ENCODE results near the gene ZNF513. TPM values are rescaled to one million over a fixed set of nuclear protein-coding genes. Genes with fewer than 3 reads are reported as not detected.
A peak's percentile ranks its signal among the peaks of the same experiment; 100 is the strongest.

Gene ZNF513
- polyA plus RNA-seq, 2 of the 4 experiments (the other 2 are of a cell fraction): 10.8 to 22.7 TPM

DNA sequence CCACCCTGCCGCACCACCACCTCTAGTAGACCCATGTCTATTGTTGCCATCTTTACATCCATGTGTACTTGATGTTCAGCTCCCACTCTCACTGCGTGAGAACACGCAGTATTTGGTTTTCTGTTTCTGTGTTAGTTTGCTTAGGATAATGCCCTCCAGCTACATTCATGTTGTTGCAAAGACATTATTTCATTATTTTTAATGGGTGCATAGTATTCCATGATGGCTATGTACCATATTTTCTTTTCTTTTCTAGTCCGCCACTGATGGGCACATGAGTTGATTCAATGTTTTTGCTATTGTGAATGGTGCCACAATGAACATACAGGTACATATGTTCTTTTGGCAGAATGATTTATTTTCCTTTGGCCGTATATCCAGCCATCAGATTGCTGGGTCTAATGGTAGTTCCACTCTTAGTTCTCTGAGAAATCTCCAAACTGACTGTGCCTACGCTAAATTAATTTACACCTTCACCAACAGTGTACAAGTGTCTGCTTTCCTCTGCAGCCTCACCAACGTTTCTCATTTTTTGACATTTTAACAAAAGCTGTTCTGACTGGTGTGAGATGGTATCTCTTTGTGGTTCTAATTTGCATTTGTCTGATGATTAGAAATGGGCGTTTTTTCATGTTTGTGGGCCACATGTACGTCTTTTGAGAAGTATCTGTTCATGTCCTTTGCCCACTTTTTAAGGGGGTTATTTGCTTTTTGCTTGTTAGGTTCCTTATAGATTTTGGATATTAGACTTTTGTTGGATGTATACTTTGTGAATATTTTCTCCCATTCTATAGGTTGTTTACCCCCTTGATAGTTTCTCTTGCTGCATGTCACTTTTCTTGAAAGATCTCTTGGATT is 10.5 kb upstream of the ZNF513 start:
- POLR2A ChIA-PET: no interaction called here
- FAIRE-seq (no peak), ATAC-seq (no peak), DNase-seq (ENCODE audit: low read depth in 1 of 2, low spot score in 1 of 2) (no peak)
- TF ChIP-seq KDM5A (IDR thresholded peaks at IDR 0.05) (no peak), RCOR1 (IDR thresholded peaks at IDR 0.05; ENCODE audit: low read depth, low read length) (no peak), HOXA7 (CRISPR knock-in tag; IDR thresholded peaks at IDR 0.05) (no peak), ZFP36 (IDR thresholded peaks at IDR 0.05; ENCODE audit: borderline replicate concordance, partially characterized antibody) (no peak)
- Histone ChIP-seq H3K4me1 (no peaks in the 10 kb centered on the region), H3K4me2 (no peak overlapping the region), H3K27ac (no peak overlapping the region), H3K4me3 (no peak overlapping the region), H3K9me3 (no peaks in the 10 kb centered on the region)
- CTCF ChIA-PET: interaction anchor here (1.0 kb wide), 1 partner anchor 292 kb away, joined by 5 read pairs; no protein-coding TSS in a partner anchor
- WGBS (ENCODE audit: missing lambda C conversion rate): 95% methylated on average over 9 of the region's 9 CpGs

DNA sequence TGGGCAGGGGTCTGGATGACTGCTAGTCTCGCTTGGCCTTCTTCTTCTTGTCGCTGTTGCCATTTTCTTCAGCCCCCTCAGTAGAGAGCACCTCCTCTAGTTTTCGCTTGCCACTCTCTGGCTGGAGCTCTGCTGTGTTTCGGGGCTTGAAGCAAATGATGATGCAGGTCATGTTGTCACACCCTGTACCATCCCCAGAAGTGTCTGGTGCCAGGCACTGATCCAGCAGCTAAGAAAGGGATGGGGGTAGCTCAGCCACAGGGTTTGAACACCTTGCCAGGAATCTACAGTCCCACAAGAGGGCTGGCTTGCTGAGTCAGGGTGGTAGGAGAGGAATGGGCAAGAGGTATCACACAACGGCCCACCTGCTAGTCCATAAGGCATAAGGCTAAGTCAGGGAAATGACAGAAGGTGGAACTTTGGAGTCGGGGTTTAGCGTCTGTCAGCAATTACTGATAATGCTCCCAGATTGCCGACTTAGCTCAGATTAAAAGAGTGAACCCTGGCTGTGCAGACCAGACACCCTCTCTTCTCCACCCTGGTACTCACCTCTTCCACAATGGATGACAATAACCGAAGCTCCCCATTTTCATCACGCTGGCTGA is 1.1 kb upstream of the ZNF513 start:
- no peak for DNase-seq (ENCODE audit: low read depth in 1 of 2, low spot score in 1 of 2)
- H3K9me3 ChIP-seq: no peaks in the 10 kb centered on the region
- no peak for FAIRE-seq
- peaks cover 24% of the 10 kb centered on the region for H3K4me1 ChIP-seq
- no peak overlapping the region; the same call in 2 of the 3 replicates for H3K4me3 ChIP-seq
- POLR2A ChIA-PET: interaction anchor here (0.7 to 3.0 kb wide), 3 partner anchors 12 to 330 kb away, joined by 3 to 26 read pairs (median 4); partner anchors contain the start of genes AGBL5, EIF2B4, NRBP1 and SNX17
- WGBS (ENCODE audit: missing lambda C conversion rate): 92% methylated on average over 10 of the region's 10 CpGs
- H3K27ac ChIP-seq: peak overlapping the region in 1 of 2 experiments; percentile 94; a peak in 4 of 6 replicates
- CTCF ChIA-PET: interaction anchor here (0.7 to 6.9 kb wide), 4 partner anchors 11 to 302 kb away, joined by 3 to 50 read pairs (median 16); partner anchors contain the start of genes EIF2B4 and SNX17
- TF ChIP-seq CHD4 (IDR thresholded peaks at IDR 0.05; ENCODE audit: borderline replicate concordance): no peak
- TF ChIP-seq MAFK (IDR thresholded peaks at IDR 0.05; ENCODE audit: partially characterized antibody): peak; percentile 38
- no peak for ATAC-seq
- peak overlapping the region; percentile 93 for H3K4me2 ChIP-seq

DNA sequence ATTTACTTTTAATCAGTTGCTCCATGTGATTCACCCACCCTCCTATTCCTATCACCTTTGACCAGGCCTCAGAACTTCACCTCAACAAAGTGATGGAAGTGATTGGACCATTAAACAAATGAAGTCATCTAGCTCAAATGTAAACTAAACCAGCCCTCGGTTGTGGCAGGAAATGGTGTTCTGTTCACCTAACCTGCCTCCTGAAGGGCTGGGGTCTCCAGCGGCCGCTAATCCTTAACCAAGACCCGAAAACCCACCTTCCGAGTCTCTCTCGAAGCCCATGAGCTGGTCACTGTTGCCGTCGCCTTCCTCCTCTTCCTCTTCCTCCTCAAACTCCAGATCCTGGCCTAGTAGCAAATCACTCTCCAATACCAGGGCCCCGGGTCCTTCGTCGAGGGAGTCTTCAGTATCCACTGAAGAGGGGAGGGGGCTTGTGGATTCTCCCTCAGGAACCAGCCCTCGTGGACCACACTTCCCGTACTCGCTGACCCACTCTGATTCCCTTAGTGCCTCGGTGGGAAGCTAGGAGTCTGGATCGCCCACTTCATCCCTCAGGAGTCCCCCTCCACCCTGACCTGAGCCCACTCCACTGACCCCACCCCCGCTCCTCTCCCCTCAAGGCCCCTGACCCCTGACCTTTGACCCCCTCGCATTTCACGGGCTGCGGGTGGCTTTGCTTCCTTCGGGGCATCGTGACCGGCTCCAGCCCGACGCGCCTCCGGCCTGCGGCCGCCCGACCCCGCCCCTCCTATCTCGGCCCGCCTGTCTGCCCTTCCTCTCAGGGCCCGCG is 503 bp downstream of the ZNF513 start:
- ATAC-seq: peak; percentile 9
- DNase-seq (ENCODE audit: low read depth in 1 of 2, low spot score in 1 of 2): peak in 1 of 2 experiments; percentile 59
- Histone ChIP-seq H3K4me3 (peak overlapping the region; percentile 72), H3K4me2 (peak overlapping the region; percentile 93), H3K4me1 (peaks cover 24% of the 10 kb centered on the region), H3K27ac (peak overlapping the region; percentile 92 to 94), H3K9me3 (no peaks in the 10 kb centered on the region)
- ChIA-PET POLR2A (interaction anchor here (0.6 to 3.0 kb wide), 5 partner anchors 10 to 302 kb away, joined by 3 to 26 read pairs (median 8); partner anchors contain the start of genes ATRAID, EIF2B4, GTF3C2 and PPM1G), CTCF (interaction anchor here (0.9 to 6.9 kb wide), 8 partner anchors 7 to 122 kb away, joined by 3 to 50 read pairs (median 4); partner anchors contain the start of genes EIF2B4 and SNX17)
- TF ChIP-seq ATOH8 (CRISPR knock-in tag; IDR thresholded peaks at IDR 0.05; ENCODE audit: low read depth): peak; percentile 82
- TF ChIP-seq POLR2AphosphoS2 (conservative IDR thresholded peaks at IDR 0.05; ENCODE audit: low read length): peak; percentile 57; the same call in 1 of the 2 replicates
- peak; percentile 26; the same call in 1 of the 2 replicates for TF ChIP-seq PHF8 (IDR thresholded peaks at IDR 0.05; ENCODE audit: borderline replicate concordance, low read depth)
- no peak for TF ChIP-seq NR3C1 (IDR thresholded peaks at IDR 0.05)
- TF ChIP-seq EHF (CRISPR knock-in tag; IDR thresholded peaks at IDR 0.05): peak; percentile 59; the same call in 1 of the 2 replicates
- no peak for FAIRE-seq
- WGBS (ENCODE audit: missing lambda C conversion rate): 2% methylated on average over 16 of the region's 35 CpGs

- H3K9me3 ChIP-seq: no peaks in the 10 kb centered on the region
- DNase-seq (ENCODE audit: low read depth in 1 of 2, low spot score in 1 of 2): no peak
- peak overlapping the region; percentile 72 for H3K4me3 ChIP-seq
- no peak for FAIRE-seq
- CTCF ChIA-PET: interaction anchor here (0.6 to 6.9 kb wide), 10 partner anchors 8 to 145 kb away, joined by 3 to 50 read pairs (median 4); partner anchors contain the start of genes EIF2B4 and SNX17
- peaks cover 24% of the 10 kb centered on the region for H3K4me1 ChIP-seq
- WGBS (ENCODE audit: missing lambda C conversion rate): 89% methylated on average over 2 of the region's 2 CpGs
- H3K27ac ChIP-seq: peak overlapping the region; percentile 92 to 94
- POLR2A ChIA-PET: interaction anchor here (2.0 to 3.0 kb wide), 3 partner anchors 10 to 30 kb away, joined by 8 to 26 read pairs (median 18); partner anchors contain the start of genes EIF2B4, GTF3C2, PPM1G and SNX17
- ATAC-seq: no peak
- peak overlapping the region; percentile 93 for H3K4me2 ChIP-seq
- TF ChIP-seq MAX (IDR thresholded peaks at IDR 0.05): no peak
- no peak for TF ChIP-seq RNF2 (IDR thresholded peaks at IDR 0.05; ENCODE audit: borderline replicate concordance, low read depth)
- TF ChIP-seq MAFK (IDR thresholded peaks at IDR 0.05; ENCODE audit: partially characterized antibody): no peak
- no peak for TF ChIP-seq ZNF302 (CRISPR knock-in tag; IDR thresholded peaks at IDR 0.05)
- no peak for TF ChIP-seq HEYL (CRISPR knock-in tag; IDR thresholded peaks at IDR 0.05)
- TF ChIP-seq FOSB (CRISPR knock-in tag; IDR thresholded peaks at IDR 0.05): peak; percentile 71; the same call in 1 of the 2 replicates
- TF ChIP-seq EHF (CRISPR knock-in tag; IDR thresholded peaks at IDR 0.05): no peak
- TF ChIP-seq FOXS1 (CRISPR knock-in tag; IDR thresholded peaks at IDR 0.05): no peak
- TF ChIP-seq CHD4 (IDR thresholded peaks at IDR 0.05; ENCODE audit: borderline replicate concordance): no peak
- TF ChIP-seq GATA3 (IDR thresholded peaks at IDR 0.05; ENCODE audit: borderline replicate concordance): no peak
- TF ChIP-seq EHMT2 (IDR thresholded peaks at IDR 0.05; ENCODE audit: low read depth): no peak
- no peak for TF ChIP-seq BHLHE40 (IDR thresholded peaks at IDR 0.05; ENCODE audit: low read depth, low read length)
- TF ChIP-seq HOXA7 (CRISPR knock-in tag; IDR thresholded peaks at IDR 0.05): peak; percentile 69; the same call in 1 of the 2 replicates
Measured at GRCh38 chr2:27379383-27379835, 1.1 kb downstream of the ZNF513 start.

Measured in A549 (cell line).